H1 (cell line): Measurements from ENCODE around the gene KIF26B. TPM values are rescaled to one million over a fixed set of nuclear protein-coding genes. Genes with fewer than 3 reads are reported as not detected.

Experiments
- CTCF ChIA-PET: fragments of 300-600 bp; sonication (Branson Sonifier 250); formaldehyde crosslinking; loops from one replicate; lab custom pipeline; 2021; ENCODE audit not compliant: partially characterized antibody; lab: Charles Lee
- POLR2A ChIA-PET: fragments of 300-600 bp; sonication (Branson Sonifier 250); formaldehyde crosslinking; loops from one replicate; lab custom pipeline; 2021; ENCODE audit warnings: inconsistent platforms; ENCODE audit not compliant: partially characterized antibody; lab: Charles Lee
- DNase-seq, 2 experiments: peaks; one replicate each; pipeline versions ENCODE4 v3.0.0 to v3.0.0-alpha.2; 2010 to 2022; ENCODE audit warnings: low spot score in 2 of 2, low read depth in 1 of 2, mixed read lengths in 1 of 2
- FAIRE-seq: peaks from 2 replicates; lab custom pipeline; 2011; peaks lifted over from hg19 to GRCh38; lab: Jason Lieb, UNC
- H2AFZ ChIP-seq: 2 replicates; pipeline ENCODE4 v1.8.1; 2012; ENCODE audit warnings: low read length, inconsistent platforms
- H2AK5ac ChIP-seq: 2 replicates; pipeline ENCODE4 v1.6.1; 2013; ENCODE audit warnings: low read depth, low read length
- H2BK120ac ChIP-seq: replicated peaks from 2 replicates; pipeline ENCODE3; 2013; ENCODE audit warnings: low read depth, low read length, inconsistent platforms
- H2BK12ac ChIP-seq: 2 replicates; pipeline ENCODE4 v1.6.1; 2013; ENCODE audit warnings: low read depth, low read length
- H2BK15ac ChIP-seq: 2 replicates; pipeline ENCODE4 v1.6.1; 2013; ENCODE audit warnings: low read length
- H2BK20ac ChIP-seq: 2 replicates; pipeline ENCODE4 v1.6.1; 2013; ENCODE audit warnings: low read length
- H2BK5ac ChIP-seq: 2 replicates; pipeline ENCODE4 v1.6.1; 2013; ENCODE audit warnings: low read depth, low read length
- H3K14ac ChIP-seq: 2 replicates; pipeline ENCODE4 v1.6.1; 2013; ENCODE audit warnings: inconsistent platforms; ENCODE audit not compliant: insufficient read length
- H3K18ac ChIP-seq: 2 replicates; pipeline ENCODE4 v1.6.1; 2013; ENCODE audit warnings: low read length; ENCODE audit errors: extremely low read depth
- H3K23ac ChIP-seq: 2 replicates; pipeline ENCODE4 v1.6.1; 2013; ENCODE audit warnings: inconsistent platforms; ENCODE audit not compliant: insufficient read length
- H3K23me2 ChIP-seq: 2 replicates; pipeline ENCODE4 v1.6.1; 2013; ENCODE audit warnings: low read depth, low read length
- H3K27ac ChIP-seq: 2 replicates; pipeline ENCODE4 v1.6.1; 2011; ENCODE audit warnings: low read depth, low read length, inconsistent platforms
- H3K27me3 ChIP-seq, 4 experiments: replicated peaks in 1 of 4; 1 replicate in 1 of 4; 2 replicates in 3 of 4; pipeline versions ENCODE4 v1.6.1 to v1.8.1; 2011 to 2013; ENCODE audit warnings: low read length in 3 of 4, mild to moderate bottlenecking in 3 of 4, inconsistent platforms in 2 of 4, mixed read lengths in 2 of 4, moderate library complexity in 1 of 4; ENCODE audit not compliant: control insufficient read depth in 3 of 4, insufficient read depth in 3 of 4; ENCODE audit errors: extremely low read depth in 1 of 4
- H3K36me3 ChIP-seq, 4 experiments: 2 replicates each; pipeline versions ENCODE4 v1.6.1 to v1.8.1; 2011 to 2013; ENCODE audit warnings: mild to moderate bottlenecking in 4 of 4, low read length in 3 of 4, moderate library complexity in 2 of 4, control low read depth in 1 of 4, inconsistent platforms in 1 of 4; ENCODE audit not compliant: insufficient read depth in 4 of 4, control insufficient read depth in 2 of 4
- H3K4ac ChIP-seq: replicated peaks from 2 replicates; pipeline ENCODE3; 2013; ENCODE audit warnings: low read length, low read depth, mixed read lengths, inconsistent platforms; ENCODE audit not compliant: insufficient read length
- H3K4me1 ChIP-seq, 4 experiments: replicated peaks in 1 of 4; 1 replicate in 1 of 4; 2 replicates in 3 of 4; pipeline versions ENCODE4 v1.6.1 to v1.8.1; 2011 to 2013; ENCODE audit warnings: low read length in 3 of 4, inconsistent platforms in 2 of 4, mixed read lengths in 1 of 4; ENCODE audit not compliant: insufficient read depth in 4 of 4, control insufficient read depth in 3 of 4
- H3K4me2 ChIP-seq, 2 experiments: 2 replicates each; pipeline versions ENCODE4 v1.6.1 to v1.8.1; 2011 to 2013; ENCODE audit warnings: low read depth in 2 of 2, low read length in 2 of 2, control low read depth in 1 of 2, inconsistent platforms in 1 of 2, mild to moderate bottlenecking in 1 of 2; ENCODE audit not compliant: insufficient read depth in 1 of 2
- H3K4me3 ChIP-seq, 4 experiments: fragments of 200-600, 300-600 bp in 1 of 4; sonication (generic), shearing (Covaris generic), sonication (Bioruptor Twin) in 1 of 4; 2 replicates each; pipeline versions ENCODE4 v1.5.1 to v1.8.1; 2011 to 2016; ENCODE audit warnings: low read length in 4 of 4, low read depth in 3 of 4, control low read depth in 2 of 4, inconsistent platforms in 2 of 4, mild to moderate bottlenecking in 2 of 4, mixed read lengths in 1 of 4, moderate library complexity in 1 of 4; ENCODE audit not compliant: insufficient read depth in 2 of 4; ENCODE audit errors: extremely low read depth in 1 of 4
- H3K56ac ChIP-seq: replicated peaks from 2 replicates; pipeline ENCODE3; 2013; ENCODE audit warnings: low read depth, mild to moderate bottlenecking, mixed read lengths, low read length, inconsistent platforms; ENCODE audit not compliant: insufficient read length
- H3K79me1 ChIP-seq: 2 replicates; pipeline ENCODE4 v1.6.1; 2013; ENCODE audit warnings: low read depth, low read length, control low read depth
- H3K79me2 ChIP-seq, 2 experiments: 2 replicates each; pipeline versions ENCODE4 v1.6.1 to v1.8.1; 2012 to 2013; ENCODE audit warnings: low read length in 2 of 2, mild to moderate bottlenecking in 2 of 2, inconsistent platforms in 1 of 2; ENCODE audit not compliant: insufficient read depth in 2 of 2, control insufficient read depth in 1 of 2
- H3K9ac ChIP-seq, 4 experiments: replicated peaks in 1 of 4; 1 replicate in 1 of 4; 2 replicates in 3 of 4; pipeline versions ENCODE4 v1.6.1 to v1.8.1; 2011 to 2013; ENCODE audit warnings: low read depth in 3 of 4, low read length in 3 of 4, control low read depth in 2 of 4, mild to moderate bottlenecking in 2 of 4, moderate library complexity in 2 of 4, inconsistent platforms in 1 of 4; ENCODE audit errors: extremely low read depth in 1 of 4
- H3K9me3 ChIP-seq, 2 experiments: 2 replicates each; pipeline versions ENCODE4 v1.6.1 to v1.8.1; 2012 to 2013; ENCODE audit warnings: mild to moderate bottlenecking in 2 of 2, moderate library complexity in 2 of 2, control low read depth in 1 of 2, inconsistent platforms in 1 of 2, low read depth in 1 of 2, low read length in 1 of 2, mixed read lengths in 1 of 2; ENCODE audit not compliant: insufficient read depth in 2 of 2
- H4K20me1 ChIP-seq, 2 experiments: replicated peaks in 1 of 2; 2 replicates each; pipeline versions ENCODE3 to v1.8.1; 2011 to 2013; ENCODE audit warnings: inconsistent platforms in 2 of 2, low read length in 2 of 2, mild to moderate bottlenecking in 1 of 2; ENCODE audit not compliant: insufficient read depth in 2 of 2, control insufficient read depth in 1 of 2
- H4K5ac ChIP-seq: 2 replicates; pipeline ENCODE4 v1.6.1; 2013; ENCODE audit warnings: low read length, low read depth, mixed read lengths, inconsistent platforms; ENCODE audit not compliant: insufficient read length
- H4K8ac ChIP-seq: 2 replicates; pipeline ENCODE4 v1.8.0; 2013; ENCODE audit warnings: mild to moderate bottlenecking, moderate library complexity, low read length, inconsistent platforms; ENCODE audit not compliant: insufficient read depth; ENCODE audit errors: extremely low read depth
- H4K91ac ChIP-seq: replicated peaks from 2 replicates; pipeline ENCODE3; 2013; ENCODE audit warnings: low read length, mixed read lengths, inconsistent platforms; ENCODE audit not compliant: insufficient read length
- KDM1A ChIP-seq: fragments of 200-600, 300-600 bp; sonication (generic); IDR thresholded peaks from 2 replicates; pipeline ENCODE4 v1.7.1; 2016; ENCODE audit warnings: mild to moderate bottlenecking, low read length, borderline replicate concordance
- WGBS, 2 experiments: shearing (Covaris generic) in 1 of 2; methylation state at CpG; one replicate each; pipeline versions ENCODE4 v1.1.6 to v1.1.7; 2013 to 2015; ENCODE audit warnings: low lambda C conversion rate in 2 of 2, mixed read lengths in 2 of 2, inconsistent platforms in 1 of 2, low coverage in 1 of 2, missing lambda C conversion rate in 1 of 2; ENCODE audit not compliant: insufficient replicate concordance in 2 of 2, insufficient coverage in 1 of 2, insufficient read length in 1 of 2; ENCODE audit errors: extremely low coverage in 1 of 2, missing lambda C conversion rate in 1 of 2; 5-methylcytosine and 5-hydroxymethylcytosine counted together
- polyA plus RNA-seq, 7 experiments: library from polyadenylated mRNA; depleted of rRNA in 3 of 7; stranded (reverse) in 5 of 7; unstranded in 2 of 7; fragments of >200 nt in 5 of 7; fragments of 200-250 nt in 2 of 7; gene quantifications; 1 replicate in 5 of 7; 2 replicates in 1 of 7; 4 replicates in 1 of 7; pipeline versions ENCODE4 v1.2.1 to v1.2.3, GENCODE V29; 2011 to 2013; ENCODE audit warnings: missing spikeins in 2 of 7, mixed read lengths in 2 of 7
- total RNA-seq: library from RNA; stranded (reverse); fragmentation: NEBNext Ultra II Directional; extraction: Animal tissue kit (Norgen Biotek cat#: 25700); gene quantifications from 2 replicates; pipeline ENCODE4 v1.2.1, GENCODE V29; 2021

The KIF26B gene
- total and polyA plus RNA-seq, 2 of the 8 experiments (the other 6 are each of a cell fraction or from before 2014, with no cell fraction given) = 0.06 to 0.28 TPM

- ChIA-PET CTCF (interaction anchor here (1.4 kb wide), 1 partner anchor 89 kb away, joined by 7 read pairs; no protein-coding TSS in a partner anchor), POLR2A (no interaction called here)
- H3K27me3 ChIP-seq = no peaks in the 10 kb centered on the region
- H2AFZ ChIP-seq = no peak overlapping the region
- H2BK12ac ChIP-seq = no peak overlapping the region
- no peak overlapping the region for H4K8ac ChIP-seq
- no peak for DNase-seq
- H2BK20ac ChIP-seq = no peak overlapping the region
- WGBS, 2 experiments = 93% methylated on average over 6 of the region's 6 CpGs; no CpG with 5 or more reads in 1 of the 2 experiments
- H3K27ac ChIP-seq = no peak overlapping the region
- no peak overlapping the region for H2BK15ac ChIP-seq
- no peak overlapping the region for H3K23ac ChIP-seq
- H4K20me1 ChIP-seq = no peaks in the 10 kb centered on the region
- H3K4me3 ChIP-seq = no peak overlapping the region
- FAIRE-seq = no peak
- no peak overlapping the region for H3K4ac ChIP-seq
- H3K4me1 ChIP-seq = no peaks in the 10 kb centered on the region
- no peaks in the 10 kb centered on the region for H3K79me1 ChIP-seq
- no peak overlapping the region for H4K91ac ChIP-seq
- H2BK120ac ChIP-seq = no peak overlapping the region
- no peaks in the 10 kb centered on the region for H3K79me2 ChIP-seq
- H3K14ac ChIP-seq = no peak overlapping the region
- H3K4me2 ChIP-seq = no peak overlapping the region
- no peaks in the 10 kb centered on the region for H3K23me2 ChIP-seq
- no peaks in the 10 kb centered on the region for H3K36me3 ChIP-seq
- no peak overlapping the region for H2AK5ac ChIP-seq
- no peaks in the 10 kb centered on the region for H3K9me3 ChIP-seq
- H3K18ac ChIP-seq = no peak overlapping the region; the same call in 1 of the 2 replicates
- no peak overlapping the region for H4K5ac ChIP-seq
- no peak overlapping the region for H2BK5ac ChIP-seq
- H3K56ac ChIP-seq = no peak overlapping the region
- H3K9ac ChIP-seq = no peak overlapping the region
- no peak for TF ChIP-seq KDM1A
Measured at GRCh38 chr1:245469734-245470133, 314.9 kb downstream of the KIF26B start.
